ENCODE measurements around the gene KCNK4. TPM values are rescaled to one million over a fixed set of nuclear protein-coding genes. Genes with fewer than 3 reads are reported as not detected.

The KCNK4 gene
- total RNA-seq, 1 donor from 2014 or later, result 0.47 TPM

DNA sequence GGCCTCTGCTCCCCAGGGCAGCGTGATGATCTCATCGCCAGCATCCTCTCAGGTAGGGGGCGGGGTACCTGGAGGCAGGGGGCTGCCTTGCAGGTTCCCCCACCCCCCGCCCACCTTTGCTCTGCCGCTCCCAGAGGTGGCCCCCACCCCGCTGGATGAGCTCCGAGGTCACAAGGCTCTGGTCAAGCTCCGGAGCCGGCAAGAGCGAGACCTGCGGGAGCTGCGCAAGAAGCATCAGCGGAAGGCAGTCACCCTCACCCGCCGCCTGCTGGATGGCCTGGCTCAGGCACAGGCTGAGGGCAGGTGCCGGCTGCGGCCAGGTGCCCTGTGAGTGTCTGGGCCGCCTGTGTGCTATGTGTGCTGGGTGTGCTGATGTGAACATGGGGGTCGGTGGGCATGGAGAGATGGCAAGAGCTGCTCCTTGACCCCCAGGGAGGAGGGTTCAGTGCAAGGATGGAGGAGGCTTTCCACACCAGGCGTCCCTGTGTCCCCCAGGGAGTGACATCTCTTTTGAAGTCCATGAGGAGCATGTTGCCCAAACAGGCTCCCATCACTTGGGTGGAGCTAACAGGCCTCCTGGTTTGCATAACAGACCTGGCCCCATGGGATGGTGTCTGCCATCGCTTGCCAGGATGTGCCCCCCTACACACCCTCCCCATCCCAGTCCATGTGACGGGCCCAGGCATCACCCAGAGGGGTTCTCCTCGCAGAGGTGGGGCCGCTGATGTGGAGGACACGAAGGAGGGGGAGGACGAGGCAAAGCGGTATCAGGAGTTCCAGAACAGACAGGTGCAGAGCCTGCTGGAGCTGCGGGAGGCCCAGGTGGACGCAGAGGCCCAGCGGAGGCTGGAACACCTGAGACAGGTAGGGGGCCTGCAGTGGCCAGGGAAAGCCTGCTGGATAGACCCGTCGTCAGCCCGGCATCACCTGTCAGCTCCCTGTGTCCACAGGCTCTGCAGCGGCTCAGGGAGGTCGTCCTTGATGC, 25.6 kb upstream of the KCNK4 start:
- peaks cover 13% of the 10 kb centered on the region for H3K27me3 Mint-ChIP-seq (ENCODE audit: unreplicated experiment)
- no peak for DNase-seq
- no peaks in the 10 kb centered on the region for H3K36me3 Mint-ChIP-seq (ENCODE audit: unreplicated experiment)
- peaks cover 11% of the 10 kb centered on the region for H3K9me3 Mint-ChIP-seq (ENCODE audit: unreplicated experiment)
- TF ChIP-seq, protein P1, sequence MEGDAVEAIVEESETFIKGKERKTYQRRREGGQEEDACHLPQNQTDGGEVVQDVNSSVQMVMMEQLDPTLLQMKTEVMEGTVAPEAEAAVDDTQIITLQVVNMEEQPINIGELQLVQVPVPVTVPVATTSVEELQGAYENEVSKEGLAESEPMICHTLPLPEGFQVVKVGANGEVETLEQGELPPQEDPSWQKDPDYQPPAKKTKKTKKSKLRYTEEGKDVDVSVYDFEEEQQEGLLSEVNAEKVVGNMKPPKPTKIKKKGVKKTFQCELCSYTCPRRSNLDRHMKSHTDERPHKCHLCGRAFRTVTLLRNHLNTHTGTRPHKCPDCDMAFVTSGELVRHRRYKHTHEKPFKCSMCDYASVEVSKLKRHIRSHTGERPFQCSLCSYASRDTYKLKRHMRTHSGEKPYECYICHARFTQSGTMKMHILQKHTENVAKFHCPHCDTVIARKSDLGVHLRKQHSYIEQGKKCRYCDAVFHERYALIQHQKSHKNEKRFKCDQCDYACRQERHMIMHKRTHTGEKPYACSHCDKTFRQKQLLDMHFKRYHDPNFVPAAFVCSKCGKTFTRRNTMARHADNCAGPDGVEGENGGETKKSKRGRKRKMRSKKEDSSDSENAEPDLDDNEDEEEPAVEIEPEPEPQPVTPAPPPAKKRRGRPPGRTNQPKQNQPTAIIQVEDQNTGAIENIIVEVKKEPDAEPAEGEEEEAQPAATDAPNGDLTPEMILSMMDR (IDR thresholded peaks at IDR 0.05; ENCODE audit: partially characterized antibody, unreplicated experiment), result no peak
- no peak overlapping the region for H3K27ac Mint-ChIP-seq (ENCODE audit: unreplicated experiment)
- H3K4me1 Mint-ChIP-seq (ENCODE audit: low read depth, unreplicated experiment), result peaks cover 2% of the 10 kb centered on the region
- H3K4me3 Mint-ChIP-seq (ENCODE audit: unreplicated experiment), result no peak overlapping the region

DNA sequence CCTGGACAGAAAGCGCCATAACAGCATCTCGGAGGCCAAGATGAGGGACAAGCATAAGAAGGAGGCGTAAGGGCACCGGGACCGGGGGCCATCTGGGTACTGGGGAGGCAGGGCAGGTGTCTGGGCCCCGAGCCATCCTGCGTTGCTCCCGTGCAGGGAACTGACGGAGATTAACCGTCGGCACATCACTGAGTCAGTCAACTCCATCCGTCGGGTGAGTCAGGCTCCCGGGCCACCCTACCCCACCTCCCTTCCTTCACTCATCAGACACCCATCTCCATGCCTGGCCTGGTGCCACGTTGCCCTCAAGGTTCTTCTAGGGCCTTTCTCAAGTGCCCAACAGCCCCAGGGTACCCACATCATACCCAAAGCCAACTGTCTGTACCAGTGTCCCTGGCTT, 24.8 kb upstream of the KCNK4 start:
- TF ChIP-seq, protein P1 (IDR thresholded peaks at IDR 0.05; ENCODE audit: partially characterized antibody, unreplicated experiment), result no peak
- Mint-ChIP-seq H3K9me3 (ENCODE audit: unreplicated experiment) (peaks cover 16% of the 10 kb centered on the region), H3K4me3 (ENCODE audit: unreplicated experiment) (no peak overlapping the region), H3K4me1 (ENCODE audit: low read depth, unreplicated experiment) (peaks cover 2% of the 10 kb centered on the region), H3K27ac (ENCODE audit: unreplicated experiment) (no peak overlapping the region), H3K27me3 (ENCODE audit: unreplicated experiment) (peaks cover 15% of the 10 kb centered on the region), H3K36me3 (ENCODE audit: unreplicated experiment) (no peaks in the 10 kb centered on the region)
- DNase-seq, result no peak

DNA sequence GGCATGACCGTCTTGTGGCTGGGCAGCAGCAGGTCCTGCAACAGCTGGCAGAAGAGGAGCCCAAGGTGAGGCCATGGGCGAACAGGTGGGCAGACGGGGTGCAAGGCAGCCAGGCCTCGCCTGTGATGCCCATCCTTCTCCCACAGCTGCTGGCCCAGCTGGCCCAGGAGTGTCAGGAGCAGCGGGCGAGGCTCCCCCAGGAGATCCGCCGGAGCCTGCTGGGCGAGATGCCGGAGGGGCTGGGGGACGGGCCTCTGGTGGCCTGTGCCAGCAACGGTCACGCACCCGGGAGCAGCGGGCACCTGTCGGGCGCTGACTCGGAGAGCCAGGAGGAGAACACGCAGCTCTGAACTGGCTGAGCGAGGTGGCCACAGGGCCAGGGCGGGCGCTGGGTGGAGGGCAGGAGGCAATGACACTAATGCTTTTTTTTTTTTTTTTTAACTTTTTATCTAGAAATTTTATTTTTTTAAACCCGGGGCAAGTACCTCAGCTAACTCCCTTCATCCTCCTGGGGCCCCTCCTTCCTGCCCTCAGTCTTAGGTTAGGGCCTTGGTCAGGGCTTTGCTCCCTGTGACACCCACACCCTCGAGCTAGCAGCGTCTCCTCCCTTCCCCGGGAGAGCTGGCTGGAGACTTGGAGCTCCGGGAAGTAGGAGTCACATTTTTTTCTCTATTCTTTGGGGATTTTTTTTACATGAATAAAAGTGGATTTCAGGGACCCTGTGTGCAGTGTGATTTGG, 23.7 kb upstream of the KCNK4 start:
- Mint-ChIP-seq H3K9me3 (ENCODE audit: unreplicated experiment) (peaks cover 16% of the 10 kb centered on the region), H3K27me3 (ENCODE audit: unreplicated experiment) (peaks cover 17% of the 10 kb centered on the region), H3K27ac (ENCODE audit: unreplicated experiment) (peak overlapping the region; percentile 34), H3K4me1 (ENCODE audit: low read depth, unreplicated experiment) (peaks cover 2% of the 10 kb centered on the region), H3K4me3 (ENCODE audit: unreplicated experiment) (peak overlapping the region; percentile 55), H3K36me3 (ENCODE audit: unreplicated experiment) (no peaks in the 10 kb centered on the region)
- TF ChIP-seq, protein P1 (IDR thresholded peaks at IDR 0.05; ENCODE audit: partially characterized antibody, unreplicated experiment), result no peak
- no peak for DNase-seq

DNA sequence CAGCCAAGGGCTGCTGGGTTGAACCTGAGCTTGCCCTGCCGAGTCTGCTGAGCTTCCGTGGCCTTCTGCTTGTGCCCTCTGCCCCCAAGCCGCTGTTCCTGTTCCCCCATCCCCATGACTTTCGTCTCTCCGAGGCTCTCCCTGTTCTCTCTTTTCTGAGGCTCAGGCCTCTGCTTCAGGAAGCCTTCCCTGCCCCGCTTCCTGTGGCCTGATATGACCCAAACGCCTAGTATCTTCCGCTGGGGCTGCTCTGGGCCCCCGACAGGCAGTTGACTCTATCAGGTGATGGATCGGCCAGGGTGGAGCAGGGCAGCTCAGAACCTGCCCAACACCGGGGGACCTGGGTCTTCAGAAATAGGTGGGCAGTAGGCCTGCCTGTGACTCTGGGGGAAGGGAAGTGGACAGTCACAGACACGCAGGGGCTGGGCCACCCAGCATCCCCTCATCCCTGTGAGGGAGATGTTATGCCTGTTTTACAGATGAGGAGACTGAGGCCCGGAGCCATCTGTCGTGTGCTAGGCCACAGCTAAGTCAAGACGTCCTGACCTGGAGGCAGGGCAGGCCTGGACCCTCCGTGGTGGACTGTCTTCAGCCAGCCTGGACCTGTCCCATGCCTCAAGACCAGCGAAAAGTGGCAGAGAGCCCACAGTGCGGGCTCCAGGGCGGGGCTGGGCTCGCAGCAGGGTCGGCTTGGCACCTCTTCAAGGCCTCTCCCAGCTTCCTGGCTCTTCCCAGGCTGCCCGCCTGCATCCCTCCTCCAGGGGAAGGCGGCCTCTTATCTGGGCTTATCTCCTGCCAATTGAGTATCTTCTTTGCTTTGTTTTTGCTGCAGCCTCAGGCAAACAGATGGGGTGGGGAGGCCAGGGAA, 22.8 kb upstream of the KCNK4 start:
- Mint-ChIP-seq H3K4me3 (ENCODE audit: unreplicated experiment) (peak overlapping the region; percentile 90), H3K36me3 (ENCODE audit: unreplicated experiment) (no peaks in the 10 kb centered on the region), H3K9me3 (ENCODE audit: unreplicated experiment) (peaks cover 16% of the 10 kb centered on the region), H3K27me3 (ENCODE audit: unreplicated experiment) (peaks cover 15% of the 10 kb centered on the region), H3K4me1 (ENCODE audit: low read depth, unreplicated experiment) (peaks cover 2% of the 10 kb centered on the region), H3K27ac (ENCODE audit: unreplicated experiment) (peak overlapping the region; percentile 95)
- TF ChIP-seq, protein P1 (IDR thresholded peaks at IDR 0.05; ENCODE audit: partially characterized antibody, unreplicated experiment), result no peak
- no peak for DNase-seq
